MM.1S (cell line): ENCODE measurements around the gene CACNA1C.

ENCODE experiments used
- EZH2 ChIP-seq: fragments of 300-600 bp; sonication (generic); optimal IDR thresholded peaks from 2 replicates; pipeline ENCODE3; 2017; ENCODE audit warnings: low read depth, mild to moderate bottlenecking, antibody characterized with exemption, low read length, mixed read lengths
- EZH2phosphoT487 ChIP-seq: fragments of 300-600 bp; sonication (generic); IDR thresholded peaks from 2 replicates; pipeline ENCODE4 v1.6.1; 2018; ENCODE audit warnings: antibody characterized with exemption, low read length
- TF ChIP-seq, protein P1 (sequence below): fragments of 300-600 bp; sonication (generic); IDR thresholded peaks from 2 replicates; pipeline ENCODE4 v1.5.1; 2016; ENCODE audit warnings: antibody characterized with exemption, low read length, mixed read lengths

- TF ChIP-seq, protein P1, sequence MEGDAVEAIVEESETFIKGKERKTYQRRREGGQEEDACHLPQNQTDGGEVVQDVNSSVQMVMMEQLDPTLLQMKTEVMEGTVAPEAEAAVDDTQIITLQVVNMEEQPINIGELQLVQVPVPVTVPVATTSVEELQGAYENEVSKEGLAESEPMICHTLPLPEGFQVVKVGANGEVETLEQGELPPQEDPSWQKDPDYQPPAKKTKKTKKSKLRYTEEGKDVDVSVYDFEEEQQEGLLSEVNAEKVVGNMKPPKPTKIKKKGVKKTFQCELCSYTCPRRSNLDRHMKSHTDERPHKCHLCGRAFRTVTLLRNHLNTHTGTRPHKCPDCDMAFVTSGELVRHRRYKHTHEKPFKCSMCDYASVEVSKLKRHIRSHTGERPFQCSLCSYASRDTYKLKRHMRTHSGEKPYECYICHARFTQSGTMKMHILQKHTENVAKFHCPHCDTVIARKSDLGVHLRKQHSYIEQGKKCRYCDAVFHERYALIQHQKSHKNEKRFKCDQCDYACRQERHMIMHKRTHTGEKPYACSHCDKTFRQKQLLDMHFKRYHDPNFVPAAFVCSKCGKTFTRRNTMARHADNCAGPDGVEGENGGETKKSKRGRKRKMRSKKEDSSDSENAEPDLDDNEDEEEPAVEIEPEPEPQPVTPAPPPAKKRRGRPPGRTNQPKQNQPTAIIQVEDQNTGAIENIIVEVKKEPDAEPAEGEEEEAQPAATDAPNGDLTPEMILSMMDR: no peak
- TF ChIP-seq EZH2 (no peak), EZH2phosphoT487 (no peak)
These were observed 292.1 kb downstream of the CACNA1C start for GRCh38 chr12:2344885-2345284.
